Measurements from ENCODE around the gene PRKN.

DNA sequence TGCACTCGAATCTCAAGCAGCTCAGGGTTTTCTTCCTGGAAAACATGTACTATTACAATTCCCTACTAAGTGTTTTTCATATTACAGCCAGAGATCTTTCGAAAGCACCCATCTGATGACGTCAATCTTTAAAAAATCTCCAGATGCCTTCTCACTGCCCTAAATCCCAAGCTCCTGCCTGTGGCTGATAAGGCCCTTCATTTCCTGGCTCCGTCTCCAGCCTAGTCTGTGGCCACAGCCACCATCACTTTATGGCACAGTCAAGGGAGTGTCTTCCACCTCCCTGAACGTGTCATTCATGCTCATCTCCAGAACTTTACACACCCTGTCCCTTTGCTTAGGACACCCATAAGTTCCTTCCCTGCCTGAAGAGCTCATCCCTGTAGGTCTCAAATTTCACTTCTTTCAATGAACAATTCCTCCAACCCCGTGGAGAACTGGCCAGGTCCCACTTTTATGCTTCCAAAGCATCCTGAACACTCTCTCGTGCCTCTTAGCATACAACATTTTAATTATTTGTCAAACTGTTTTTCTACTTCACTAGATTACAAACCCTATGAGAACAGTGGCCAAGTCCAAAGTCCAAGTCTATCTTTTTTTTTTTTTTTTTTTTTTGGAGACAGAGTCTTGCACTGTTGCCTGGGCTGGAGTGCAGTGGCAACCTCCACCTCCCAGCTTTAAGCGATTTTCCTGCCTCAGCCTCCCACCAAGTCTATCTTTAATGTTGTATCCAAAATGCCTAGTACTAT lies 1347.6 kb downstream of the PRKN start:
- TF ChIP-seq, protein P1, sequence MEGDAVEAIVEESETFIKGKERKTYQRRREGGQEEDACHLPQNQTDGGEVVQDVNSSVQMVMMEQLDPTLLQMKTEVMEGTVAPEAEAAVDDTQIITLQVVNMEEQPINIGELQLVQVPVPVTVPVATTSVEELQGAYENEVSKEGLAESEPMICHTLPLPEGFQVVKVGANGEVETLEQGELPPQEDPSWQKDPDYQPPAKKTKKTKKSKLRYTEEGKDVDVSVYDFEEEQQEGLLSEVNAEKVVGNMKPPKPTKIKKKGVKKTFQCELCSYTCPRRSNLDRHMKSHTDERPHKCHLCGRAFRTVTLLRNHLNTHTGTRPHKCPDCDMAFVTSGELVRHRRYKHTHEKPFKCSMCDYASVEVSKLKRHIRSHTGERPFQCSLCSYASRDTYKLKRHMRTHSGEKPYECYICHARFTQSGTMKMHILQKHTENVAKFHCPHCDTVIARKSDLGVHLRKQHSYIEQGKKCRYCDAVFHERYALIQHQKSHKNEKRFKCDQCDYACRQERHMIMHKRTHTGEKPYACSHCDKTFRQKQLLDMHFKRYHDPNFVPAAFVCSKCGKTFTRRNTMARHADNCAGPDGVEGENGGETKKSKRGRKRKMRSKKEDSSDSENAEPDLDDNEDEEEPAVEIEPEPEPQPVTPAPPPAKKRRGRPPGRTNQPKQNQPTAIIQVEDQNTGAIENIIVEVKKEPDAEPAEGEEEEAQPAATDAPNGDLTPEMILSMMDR (IDR thresholded peaks at IDR 0.05) = no peak
- no peak for TF ChIP-seq ZFX (IDR thresholded peaks at IDR 0.05; ENCODE audit: borderline replicate concordance)

Data from 22Rv1 (cell line).